Measurements from ENCODE around the gene TEX9.

DNA sequence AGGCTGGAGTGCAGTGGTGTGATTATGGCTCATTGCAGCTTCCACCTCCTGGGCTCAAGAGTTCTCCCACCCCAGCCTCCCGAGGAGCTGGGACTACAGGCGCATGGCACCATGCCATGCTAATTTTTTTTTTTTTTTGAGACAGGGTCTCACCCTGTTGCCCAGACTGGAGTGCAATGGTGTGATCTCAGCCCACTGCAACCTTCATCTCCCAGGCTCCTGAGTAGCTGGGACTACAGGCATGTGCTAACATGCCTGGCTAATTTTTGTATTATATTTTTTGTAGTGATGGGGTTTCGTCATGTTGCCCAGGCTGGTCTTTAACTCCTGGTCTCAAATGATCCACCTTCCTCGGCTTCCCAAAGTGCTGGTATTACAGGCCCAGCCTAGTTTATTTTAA is 4.0 kb downstream of the TEX9 start:
- TF ChIP-seq, protein P1, sequence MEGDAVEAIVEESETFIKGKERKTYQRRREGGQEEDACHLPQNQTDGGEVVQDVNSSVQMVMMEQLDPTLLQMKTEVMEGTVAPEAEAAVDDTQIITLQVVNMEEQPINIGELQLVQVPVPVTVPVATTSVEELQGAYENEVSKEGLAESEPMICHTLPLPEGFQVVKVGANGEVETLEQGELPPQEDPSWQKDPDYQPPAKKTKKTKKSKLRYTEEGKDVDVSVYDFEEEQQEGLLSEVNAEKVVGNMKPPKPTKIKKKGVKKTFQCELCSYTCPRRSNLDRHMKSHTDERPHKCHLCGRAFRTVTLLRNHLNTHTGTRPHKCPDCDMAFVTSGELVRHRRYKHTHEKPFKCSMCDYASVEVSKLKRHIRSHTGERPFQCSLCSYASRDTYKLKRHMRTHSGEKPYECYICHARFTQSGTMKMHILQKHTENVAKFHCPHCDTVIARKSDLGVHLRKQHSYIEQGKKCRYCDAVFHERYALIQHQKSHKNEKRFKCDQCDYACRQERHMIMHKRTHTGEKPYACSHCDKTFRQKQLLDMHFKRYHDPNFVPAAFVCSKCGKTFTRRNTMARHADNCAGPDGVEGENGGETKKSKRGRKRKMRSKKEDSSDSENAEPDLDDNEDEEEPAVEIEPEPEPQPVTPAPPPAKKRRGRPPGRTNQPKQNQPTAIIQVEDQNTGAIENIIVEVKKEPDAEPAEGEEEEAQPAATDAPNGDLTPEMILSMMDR (IDR thresholded peaks at IDR 0.05), result no peak
- TF ChIP-seq POLR2A (IDR thresholded peaks at IDR 0.05), result no peak
